Measurements from ENCODE around the gene AMBP. TPM values are rescaled to one million over a fixed set of nuclear protein-coding genes. Genes with fewer than 3 reads are reported as not detected.
A peak's percentile ranks its signal among the peaks of the same experiment; 100 is the strongest.

Gene AMBP
- total RNA-seq, 3 donors from 2014 or later (not counting 1 experiment from before 2014, with no cell fraction given): not detected

DNA sequence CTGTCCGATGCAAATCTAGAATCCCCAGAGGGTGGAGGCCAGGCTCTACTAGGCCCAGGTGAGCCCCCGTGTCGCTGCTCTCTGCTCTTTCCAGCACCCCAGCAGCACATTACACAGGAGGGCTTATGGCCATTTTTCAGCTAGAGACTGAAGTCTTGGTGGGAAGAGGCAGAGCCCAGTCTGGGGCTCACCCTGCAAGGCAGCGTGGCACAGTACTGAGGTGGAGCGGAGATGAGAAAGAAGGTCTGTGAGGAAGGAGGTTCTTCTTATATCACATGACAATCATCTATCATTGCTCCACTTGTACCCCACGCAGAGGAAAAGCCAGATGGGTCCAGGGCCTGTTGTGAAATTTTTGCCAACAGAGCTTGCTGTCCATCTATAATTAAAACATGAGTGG, 31.0 kb upstream of the AMBP start:
- TF ChIP-seq, protein P1, sequence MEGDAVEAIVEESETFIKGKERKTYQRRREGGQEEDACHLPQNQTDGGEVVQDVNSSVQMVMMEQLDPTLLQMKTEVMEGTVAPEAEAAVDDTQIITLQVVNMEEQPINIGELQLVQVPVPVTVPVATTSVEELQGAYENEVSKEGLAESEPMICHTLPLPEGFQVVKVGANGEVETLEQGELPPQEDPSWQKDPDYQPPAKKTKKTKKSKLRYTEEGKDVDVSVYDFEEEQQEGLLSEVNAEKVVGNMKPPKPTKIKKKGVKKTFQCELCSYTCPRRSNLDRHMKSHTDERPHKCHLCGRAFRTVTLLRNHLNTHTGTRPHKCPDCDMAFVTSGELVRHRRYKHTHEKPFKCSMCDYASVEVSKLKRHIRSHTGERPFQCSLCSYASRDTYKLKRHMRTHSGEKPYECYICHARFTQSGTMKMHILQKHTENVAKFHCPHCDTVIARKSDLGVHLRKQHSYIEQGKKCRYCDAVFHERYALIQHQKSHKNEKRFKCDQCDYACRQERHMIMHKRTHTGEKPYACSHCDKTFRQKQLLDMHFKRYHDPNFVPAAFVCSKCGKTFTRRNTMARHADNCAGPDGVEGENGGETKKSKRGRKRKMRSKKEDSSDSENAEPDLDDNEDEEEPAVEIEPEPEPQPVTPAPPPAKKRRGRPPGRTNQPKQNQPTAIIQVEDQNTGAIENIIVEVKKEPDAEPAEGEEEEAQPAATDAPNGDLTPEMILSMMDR (IDR thresholded peaks at IDR 0.05): no peak

GRCh38 chr9:114108016-114108833, 30.1 kb upstream of the AMBP start:
- H3K36me3 Mint-ChIP-seq: no peaks in the 10 kb centered on the region
- 45% methylated on average over 27 of the region's 28 CpGs for WGBS (ENCODE audit: insufficient coverage)
- H3K27me3 Mint-ChIP-seq (ENCODE audit: low read depth in 2 of 2): peaks cover 24 to 25% of the 10 kb centered on the region in 2 donors
- intact Hi-C loops (cut with micrococcal nuclease): loop anchor here (5.0 kb wide), 1 partner anchor 184 kb away; no protein-coding TSS in a partner anchor
- TF ChIP-seq, protein P1 (IDR thresholded peaks at IDR 0.05): peak; percentile 47
- DNase-seq: peak in 1 of 2 donors; percentile 67
- no peak overlapping the region for H3K4me3 ChIP-seq (ENCODE audit: low read length)
- no peaks in the 10 kb centered on the region for H3K27me3 ChIP-seq (ENCODE audit: control insufficient read depth, insufficient read depth, low read length)
- H3K27ac Mint-ChIP-seq: no peak overlapping the region
- H3K36me3 ChIP-seq (ENCODE audit: control insufficient read depth, insufficient read depth, low read length): no peaks in the 10 kb centered on the region
- peak; percentile 36 to 76 (median 62) for ATAC-seq
- no peaks in the 10 kb centered on the region for H3K4me1 ChIP-seq (ENCODE audit: control insufficient read depth, insufficient read depth, low read length)
- no peaks in the 10 kb centered on the region for H3K9me3 Mint-ChIP-seq
- H3K9me3 ChIP-seq (ENCODE audit: control insufficient read depth, insufficient read depth, low read length): no peaks in the 10 kb centered on the region
- no peak overlapping the region for H3K27ac ChIP-seq (ENCODE audit: low read length)
- no peaks in the 10 kb centered on the region for H3K4me1 Mint-ChIP-seq
- no peak overlapping the region for H3K4me3 Mint-ChIP-seq

More for the DNA sequence above, 31.0 kb upstream of the AMBP start:
- no peak overlapping the region for H3K4me3 ChIP-seq (ENCODE audit: low read length)
- no peaks in the 10 kb centered on the region for H3K27me3 ChIP-seq (ENCODE audit: control insufficient read depth, insufficient read depth, low read length)
- no peak overlapping the region for H3K27ac ChIP-seq (ENCODE audit: low read length)
- no peaks in the 10 kb centered on the region for H3K36me3 Mint-ChIP-seq
- no peaks in the 10 kb centered on the region for H3K9me3 ChIP-seq (ENCODE audit: control insufficient read depth, insufficient read depth, low read length)
- ATAC-seq: no peak
- H3K27me3 Mint-ChIP-seq (ENCODE audit: low read depth in 2 of 2): peaks cover 25 to 28% of the 10 kb centered on the region in 2 donors
- no peaks in the 10 kb centered on the region for H3K9me3 Mint-ChIP-seq
- no peak overlapping the region for H3K4me3 Mint-ChIP-seq
- H3K27ac Mint-ChIP-seq: no peak overlapping the region
- H3K36me3 ChIP-seq (ENCODE audit: control insufficient read depth, insufficient read depth, low read length): no peaks in the 10 kb centered on the region
- no peaks in the 10 kb centered on the region for H3K4me1 ChIP-seq (ENCODE audit: control insufficient read depth, insufficient read depth, low read length)
- no peak for DNase-seq
- 92% methylated on average over 5 of the region's 6 CpGs for WGBS (ENCODE audit: insufficient coverage)
- no peaks in the 10 kb centered on the region for H3K4me1 Mint-ChIP-seq
- intact Hi-C loops (cut with micrococcal nuclease): loop anchor here (5.0 kb wide), 1 partner anchor 183 kb away; no protein-coding TSS in a partner anchor

GRCh38 chr9:114107286-114108001, 29.3 kb upstream of the AMBP start:
- DNase-seq: no peak
- WGBS (ENCODE audit: insufficient coverage): 63% methylated on average over 11 of the region's 13 CpGs
- H3K9me3 ChIP-seq (ENCODE audit: control insufficient read depth, insufficient read depth, low read length): no peaks in the 10 kb centered on the region
- intact Hi-C loops (cut with micrococcal nuclease): loop anchor here (5.0 kb wide), 1 partner anchor 185 kb away; no protein-coding TSS in a partner anchor
- Mint-ChIP-seq H3K36me3 (no peaks in the 10 kb centered on the region), H3K9me3 (no peaks in the 10 kb centered on the region), H3K4me1 (no peaks in the 10 kb centered on the region), H3K4me3 (no peak overlapping the region), H3K27me3 (ENCODE audit: low read depth in 2 of 2) (peaks cover 24 to 25% of the 10 kb centered on the region in 2 donors), H3K27ac (no peak overlapping the region)
- no peaks in the 10 kb centered on the region for H3K36me3 ChIP-seq (ENCODE audit: control insufficient read depth, insufficient read depth, low read length)
- TF ChIP-seq, protein P1 (IDR thresholded peaks at IDR 0.05): no peak
- no peak overlapping the region for H3K4me3 ChIP-seq (ENCODE audit: low read length)
- H3K27me3 ChIP-seq (ENCODE audit: control insufficient read depth, insufficient read depth, low read length): peaks cover 2% of the 10 kb centered on the region
- peak in 2 of 3 donors; percentile 12 to 15 for ATAC-seq
- H3K4me1 ChIP-seq (ENCODE audit: control insufficient read depth, insufficient read depth, low read length): no peaks in the 10 kb centered on the region
- H3K27ac ChIP-seq (ENCODE audit: low read length): no peak overlapping the region

Data from natural killer cell (primary cell).